Stomach (tissue), 4 donors: Measurements from ENCODE around the gene CMIP.

Experiments used
- EP300 ChIP-seq: sonication (generic); formaldehyde crosslinking; IDR thresholded peaks from one replicate; pipeline ENCODE4 v1.6.1; 2017; ENCODE audit warnings: antibody characterized with exemption
- POLR2A ChIP-seq, 4 donors: fragments of 450-650 bp; IDR thresholded peaks; one replicate each; pipeline ENCODE4 v1.6.1; 2016; ENCODE audit warnings: antibody characterized with exemption in 4 of 4, control low read depth in 2 of 4, mild to moderate bottlenecking in 1 of 4, moderate library complexity in 1 of 4
- POLR2AphosphoS5 ChIP-seq, 3 donors: sonication (generic); formaldehyde crosslinking; IDR thresholded peaks; one replicate each; pipeline ENCODE4 v1.6.1; 2016; ENCODE audit warnings: antibody characterized with exemption in 3 of 3
- TF ChIP-seq, protein P1 (sequence below), 7 experiments: fragments of 450-650 bp in 4 of 7; fragments of 200-600 bp in 3 of 7; sonication (generic) in 3 of 7; IDR thresholded peaks; one replicate each; pipeline ENCODE4 v1.5.1; 2016 to 2019; ENCODE audit warnings: antibody characterized with exemption in 7 of 7, control low read depth in 2 of 7, mild to moderate bottlenecking in 1 of 7

GRCh38 chr16:81633147-81633619 lies 188.6 kb downstream of the CMIP start:
- TF ChIP-seq, protein P1, sequence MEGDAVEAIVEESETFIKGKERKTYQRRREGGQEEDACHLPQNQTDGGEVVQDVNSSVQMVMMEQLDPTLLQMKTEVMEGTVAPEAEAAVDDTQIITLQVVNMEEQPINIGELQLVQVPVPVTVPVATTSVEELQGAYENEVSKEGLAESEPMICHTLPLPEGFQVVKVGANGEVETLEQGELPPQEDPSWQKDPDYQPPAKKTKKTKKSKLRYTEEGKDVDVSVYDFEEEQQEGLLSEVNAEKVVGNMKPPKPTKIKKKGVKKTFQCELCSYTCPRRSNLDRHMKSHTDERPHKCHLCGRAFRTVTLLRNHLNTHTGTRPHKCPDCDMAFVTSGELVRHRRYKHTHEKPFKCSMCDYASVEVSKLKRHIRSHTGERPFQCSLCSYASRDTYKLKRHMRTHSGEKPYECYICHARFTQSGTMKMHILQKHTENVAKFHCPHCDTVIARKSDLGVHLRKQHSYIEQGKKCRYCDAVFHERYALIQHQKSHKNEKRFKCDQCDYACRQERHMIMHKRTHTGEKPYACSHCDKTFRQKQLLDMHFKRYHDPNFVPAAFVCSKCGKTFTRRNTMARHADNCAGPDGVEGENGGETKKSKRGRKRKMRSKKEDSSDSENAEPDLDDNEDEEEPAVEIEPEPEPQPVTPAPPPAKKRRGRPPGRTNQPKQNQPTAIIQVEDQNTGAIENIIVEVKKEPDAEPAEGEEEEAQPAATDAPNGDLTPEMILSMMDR (IDR thresholded peaks at IDR 0.05), result peak in 3 of 7 experiments; percentile 11 to 23 (median 22)
- no peak for TF ChIP-seq POLR2AphosphoS5 (IDR thresholded peaks at IDR 0.05)
- TF ChIP-seq EP300, result no peak
- TF ChIP-seq POLR2A (IDR thresholded peaks at IDR 0.05), result no peak
